GM12878 (cell line): ENCODE results near the gene TBC1D1. TPM values are rescaled to one million over a fixed set of nuclear protein-coding genes. Genes with fewer than 3 reads are reported as not detected.

Source experiments
- ATAC-seq: fragments of 200-7000 bp; cut with Tn5 transposase; 3 replicates; pipeline ENCODE4 v1.9.1; 2020; ENCODE audit warnings: mild to moderate bottlenecking, moderate library complexity
- BruUV-seq: library from RNA; stranded (reverse); fragments of 400-500 nt; replicated peaks from 2 replicates; lab custom pipeline; 2021; lab: Mats Ljungman, UMichigan
- CTCF ChIA-PET: fragments of 300-600 bp; sonication (Branson Sonifier 250); formaldehyde crosslinking; extraction: SDS; loops from one replicate; lab custom pipeline; 2021; ENCODE audit warnings: inconsistent platforms; lab: Yijun Ruan, JAX
- POLR2A ChIA-PET: fragments of 350-600 bp; formaldehyde crosslinking; extraction: SDS; loops from one replicate; lab custom pipeline; 2021; ENCODE audit warnings: inconsistent platforms; lab: Charles Lee
- RAD21 ChIA-PET: fragments of 300-600 bp; sonication (Branson Sonifier 250); formaldehyde crosslinking; loops from one replicate; lab custom pipeline; 2023; ENCODE audit warnings: antibody characterized with exemption; ENCODE audit not compliant: unreplicated experiment; lab: Charles Lee
- SMC1A ChIA-PET: fragments of 300-600 bp; sonication (Branson Sonifier 250); formaldehyde crosslinking; loops from one replicate; lab custom pipeline; 2023; ENCODE audit not compliant: unreplicated experiment, uncharacterized antibody; lab: Charles Lee
- DNase-seq: peaks from one replicate; pipeline ENCODE4 v3.0.0-alpha.2; 2011; ENCODE audit warnings: low read depth, low spot score
- FAIRE-seq: peaks from 3 replicates; lab custom pipeline; 2011; peaks lifted over from hg19 to GRCh38; lab: Jason Lieb, UNC
- H2AFZ ChIP-seq: 2 replicates; pipeline ENCODE4 v1.6.0; 2011; ENCODE audit warnings: low read depth, low read length, control low read depth; ENCODE audit not compliant: control insufficient read depth
- H3K27ac ChIP-seq: 2 replicates; pipeline ENCODE4 v1.5.1; 2011; ENCODE audit warnings: control low read depth; ENCODE audit not compliant: control insufficient read depth, insufficient read depth
- H3K27me3 ChIP-seq, 2 experiments: replicated peaks in 1 of 2; 2 replicates each; pipeline versions ENCODE4 v1.6.0 to v1.6.1; 2011; ENCODE audit warnings: low read length in 1 of 2; ENCODE audit not compliant: control insufficient read depth in 2 of 2, insufficient read depth in 2 of 2
- H3K36me3 ChIP-seq, 2 experiments: 2 replicates each; pipeline ENCODE4 v1.5.1; 2011; ENCODE audit warnings: low read length in 1 of 2; ENCODE audit not compliant: control insufficient read depth in 2 of 2, insufficient read depth in 2 of 2
- H3K4me1 ChIP-seq: 2 replicates; pipeline ENCODE4 v1.6.1; 2011; ENCODE audit warnings: mild to moderate bottlenecking, low read length, moderate library complexity, mixed read lengths; ENCODE audit not compliant: control insufficient read depth, insufficient read depth
- H3K4me2 ChIP-seq: 2 replicates; pipeline ENCODE4 v1.6.0; 2011; ENCODE audit warnings: control low read depth; ENCODE audit not compliant: control insufficient read depth, insufficient read depth
- H3K4me3 ChIP-seq: fragments of 200-600 bp; sonication (generic); 2 replicates; pipeline ENCODE4 v1.5.1; 2016
- H3K79me2 ChIP-seq: 2 replicates; pipeline ENCODE4 v1.6.0; 2011; ENCODE audit warnings: low read length; ENCODE audit not compliant: control insufficient read depth, insufficient read depth
- H3K9ac ChIP-seq: 2 replicates; pipeline ENCODE4 v1.8.0; 2011; ENCODE audit warnings: low read length, control low read depth, mixed read lengths; ENCODE audit not compliant: control insufficient read depth, insufficient read depth
- H3K9me3 ChIP-seq: replicated peaks from 3 replicates; pipeline ENCODE4 v1.5.1; 2011; ENCODE audit warnings: mild to moderate bottlenecking, low read length; ENCODE audit not compliant: control insufficient read depth, insufficient read depth
- H4K20me1 ChIP-seq: 2 replicates; pipeline ENCODE4 v1.6.0; 2011; ENCODE audit not compliant: control insufficient read depth, insufficient read depth
- BACH1 ChIP-seq: fragments of 450-650 bp; IDR thresholded peaks from 2 replicates; pipeline ENCODE4 v1.6.1; 2017; ENCODE audit warnings: mild to moderate bottlenecking, borderline replicate concordance
- EGR1 ChIP-seq, 2 experiments: IDR thresholded peaks; 1 replicate in 1 of 2; 2 replicates in 1 of 2; pipeline ENCODE4 v1.6.1; 2011 to 2012; ENCODE audit warnings: low read depth in 2 of 2, low read length in 2 of 2, borderline replicate concordance in 1 of 2, mild to moderate bottlenecking in 1 of 2, moderate library complexity in 1 of 2
- EP300 ChIP-seq, 2 experiments: fragments of 150-350 bp in 1 of 2; IDR thresholded peaks; 2 replicates each; pipeline ENCODE4 v1.6.1; 2011 to 2012; ENCODE audit warnings: low read depth in 2 of 2, low read length in 2 of 2, borderline replicate concordance in 1 of 2, improper control_type of control experiment in 1 of 2, inconsistent platforms in 1 of 2; ENCODE audit not compliant: control insufficient read depth in 1 of 2
- HCFC1 ChIP-seq: fragments of 150-350 bp; IDR thresholded peaks from 2 replicates; pipeline ENCODE4 v1.6.1; 2014; ENCODE audit warnings: low read length
- IKZF1 ChIP-seq: fragments of 450-650 bp; conservative IDR thresholded peaks from 2 replicates; pipeline ENCODE4 v1.6.1; 2017; ENCODE audit warnings: antibody characterized with exemption, mild to moderate bottlenecking
- MTA2 ChIP-seq: fragments of 450-650 bp; IDR thresholded peaks from 2 replicates; pipeline ENCODE4 v1.6.1; 2016; ENCODE audit warnings: low read depth, mild to moderate bottlenecking, moderate library complexity
- NFIC ChIP-seq: IDR thresholded peaks from 2 replicates; pipeline ENCODE4 v1.6.1; 2012; ENCODE audit warnings: low read depth, mild to moderate bottlenecking, inconsistent platforms, low read length, moderate library complexity
- PML ChIP-seq: IDR thresholded peaks from 2 replicates; pipeline ENCODE4 v1.6.1; 2012; ENCODE audit warnings: low read length, inconsistent platforms
- POLR2AphosphoS5 ChIP-seq: IDR thresholded peaks from 2 replicates; pipeline ENCODE4 v1.6.1; 2011; ENCODE audit warnings: mild to moderate bottlenecking, low read length, inconsistent platforms
- POU2F2 ChIP-seq: IDR thresholded peaks from 3 replicates; pipeline ENCODE4 v1.6.1; 2011; ENCODE audit warnings: low read depth, mild to moderate bottlenecking, low read length, borderline replicate concordance
- RAD21 ChIP-seq: IDR thresholded peaks from 2 replicates; pipeline ENCODE4 v1.6.1; 2011; ENCODE audit warnings: mild to moderate bottlenecking, low read depth, low read length, moderate library complexity; ENCODE audit not compliant: insufficient read depth
- RBBP5 ChIP-seq: fragments of 200-600 bp; sonication (generic); conservative IDR thresholded peaks from 2 replicates; pipeline ENCODE4 v1.6.1; 2016
- SIN3A ChIP-seq: IDR thresholded peaks from 2 replicates; pipeline ENCODE4 v1.6.1; 2012; ENCODE audit warnings: low read depth, low read length, improper control_type of control experiment
- TCF7 ChIP-seq: IDR thresholded peaks from 2 replicates; pipeline ENCODE4 v1.6.1; 2014; ENCODE audit warnings: antibody characterized with exemption, borderline replicate concordance
- WRNIP1 ChIP-seq: IDR thresholded peaks from 2 replicates; pipeline ENCODE4 v1.6.1; 2011; ENCODE audit warnings: low read depth, low read length, improper control_type of control experiment, borderline replicate concordance
- YY1 ChIP-seq: IDR thresholded peaks from 2 replicates; pipeline ENCODE4 v1.6.1; 2011; ENCODE audit warnings: low read depth, mild to moderate bottlenecking, low read length
- ZBED1 ChIP-seq: IDR thresholded peaks from 2 replicates; pipeline ENCODE4 v1.6.1; 2016; ENCODE audit warnings: borderline replicate concordance
- WGBS: methylation state at CpG from one replicate; pipeline ENCODE4 v1.1.6; 2016; ENCODE audit warnings: low lambda C conversion rate; ENCODE audit not compliant: insufficient replicate concordance, insufficient coverage; ENCODE audit errors: missing lambda C conversion rate; 5-methylcytosine and 5-hydroxymethylcytosine counted together
- in situ Hi-C: fragments of 300-500 bp; cut with MboI; formaldehyde crosslinking; loops from 9 replicates; pipeline ENCODE4 v1.14.3; 2018; ENCODE audit warnings: mixed read lengths
- intact Hi-C: fragments of 100-400 bp; cut with micrococcal nuclease; formaldehyde crosslinking; loops from one replicate; pipeline ENCODE4 v1.14.2; 2022; ENCODE audit not compliant: unreplicated experiment
- polyA plus RNA-seq, 11 experiments: library from polyadenylated mRNA; depleted of rRNA in 4 of 11; unstranded in 6 of 11; stranded (reverse) in 5 of 11; fragments of >200 nt; fragmentation: Nextera tagmentation in 4 of 11; fragmentation: Illumina TruSeq in 1 of 11; extraction: Ambion mirVana in 4 of 11; extraction: Trizol in 1 of 11; gene quantifications; 1 replicate in 1 of 11; 2 replicates in 10 of 11; pipeline versions ENCODE4 v1.2.1 to v1.2.3, GENCODE V29; 2011 to 2016; ENCODE audit warnings: inconsistent platforms in 2 of 11, missing spikeins in 2 of 11, low read depth in 1 of 11
- total RNA-seq, 4 experiments: library from RNA; depleted of rRNA in 3 of 4; stranded (reverse); fragments of >200 nt in 3 of 4; fragmentation: Illumina TruSeq in 1 of 4; extraction: Trizol in 1 of 4; gene quantifications; 2 replicates each; pipeline versions ENCODE4 v1.2.1 to v1.2.3, GENCODE V29; 2013 to 2021
- TF ChIP-seq, protein P1 (sequence below): fragments of 450-650 bp; IDR thresholded peaks from 2 replicates; pipeline ENCODE4 v1.6.1; 2017; ENCODE audit warnings: low read depth, mild to moderate bottlenecking, moderate library complexity

TBC1D1 gene
- total and polyA plus RNA-seq, 10 of the 15 experiments (the other 5 are each of a cell fraction or from before 2014, with no cell fraction given), result 5.3 to 102 (median 57.8) TPM

DNA sequence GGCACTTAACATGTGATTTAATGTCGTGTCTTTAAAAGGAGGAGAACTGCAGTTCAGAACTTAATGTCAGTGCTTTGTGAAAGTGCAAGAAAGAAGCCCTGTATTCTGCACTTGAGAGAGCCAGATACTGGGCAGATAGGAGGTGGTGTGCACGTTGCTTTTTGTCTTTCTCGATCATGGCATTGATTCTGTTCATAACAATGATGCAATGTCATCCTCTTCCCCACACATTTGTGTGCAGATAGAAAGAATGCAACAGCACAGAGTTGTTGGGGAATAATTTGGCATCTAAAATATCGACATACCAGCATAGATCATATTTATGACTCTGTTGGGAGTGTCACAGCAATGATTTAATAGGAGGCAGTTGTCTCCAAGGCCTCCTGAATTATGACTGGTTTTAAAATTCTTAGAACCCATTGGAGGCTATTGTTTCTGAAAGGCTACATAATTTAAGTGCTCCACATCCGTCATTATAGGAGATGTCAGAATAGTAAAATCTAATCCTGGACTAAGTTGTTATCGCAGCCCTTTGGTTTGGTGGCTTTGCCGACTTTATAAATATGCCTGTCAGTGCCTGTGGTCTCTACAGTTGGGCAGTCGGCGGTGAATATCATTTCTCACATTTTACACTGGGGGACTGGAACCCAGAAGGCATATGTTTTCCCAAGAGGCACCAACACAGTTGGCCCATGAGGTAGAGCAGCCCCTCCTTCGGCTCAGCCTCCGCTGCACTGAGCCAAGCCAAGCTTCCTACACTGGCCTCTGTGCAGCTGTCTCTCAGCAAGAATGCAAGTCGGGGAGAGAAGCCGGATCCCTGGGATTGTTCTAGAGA, 194.2 kb downstream of the TBC1D1 start (continued):
- TF ChIP-seq PML, result no peak
- TF ChIP-seq, all 136 proteins: peak for 0

DNA sequence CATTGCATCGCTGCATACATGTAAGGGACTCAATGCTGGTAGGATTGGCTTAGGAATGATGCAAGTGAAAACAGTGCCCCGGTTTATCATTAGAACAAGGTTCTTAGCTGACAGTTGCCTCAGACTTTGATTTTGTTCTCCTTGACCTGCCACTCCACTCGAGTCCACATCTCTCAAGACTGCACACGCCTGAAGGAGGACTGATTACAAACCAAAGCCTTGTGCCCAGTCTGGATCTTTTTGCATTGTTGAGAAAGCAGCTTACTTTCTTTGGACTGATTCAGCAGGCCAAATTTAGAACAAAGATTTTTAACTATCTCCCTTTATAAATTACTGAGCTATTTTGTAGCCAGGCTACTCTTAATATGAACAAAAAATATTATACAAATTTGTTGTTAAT, 194.9 kb downstream of the TBC1D1 start:
- WGBS, result 97% methylated on average over 4 of the region's 4 CpGs
- TF ChIP-seq NFIC (no peak), SIN3A (no peak), BACH1 (no peak), POLR2AphosphoS5 (no peak), EGR1 (IDR thresholded peaks at IDR 0.05; ENCODE audit: borderline replicate concordance in 1 of 2, low read depth in 2 of 2, low read length in 2 of 2) (no peak), ZBED1 (no peak), YY1 (no peak), MTA2 (no peak), RAD21 (no peak), POU2F2 (no peak), TCF7 (no peak), WRNIP1 (no peak), HCFC1 (no peak), EP300 (IDR thresholded peaks at IDR 0.05; ENCODE audit: borderline replicate concordance in 1 of 2, control insufficient read depth in 1 of 2, low read depth in 2 of 2, low read length in 2 of 2) (no peak), IKZF1 (no peak), RBBP5 (no peak)
- TF ChIP-seq, protein P1, sequence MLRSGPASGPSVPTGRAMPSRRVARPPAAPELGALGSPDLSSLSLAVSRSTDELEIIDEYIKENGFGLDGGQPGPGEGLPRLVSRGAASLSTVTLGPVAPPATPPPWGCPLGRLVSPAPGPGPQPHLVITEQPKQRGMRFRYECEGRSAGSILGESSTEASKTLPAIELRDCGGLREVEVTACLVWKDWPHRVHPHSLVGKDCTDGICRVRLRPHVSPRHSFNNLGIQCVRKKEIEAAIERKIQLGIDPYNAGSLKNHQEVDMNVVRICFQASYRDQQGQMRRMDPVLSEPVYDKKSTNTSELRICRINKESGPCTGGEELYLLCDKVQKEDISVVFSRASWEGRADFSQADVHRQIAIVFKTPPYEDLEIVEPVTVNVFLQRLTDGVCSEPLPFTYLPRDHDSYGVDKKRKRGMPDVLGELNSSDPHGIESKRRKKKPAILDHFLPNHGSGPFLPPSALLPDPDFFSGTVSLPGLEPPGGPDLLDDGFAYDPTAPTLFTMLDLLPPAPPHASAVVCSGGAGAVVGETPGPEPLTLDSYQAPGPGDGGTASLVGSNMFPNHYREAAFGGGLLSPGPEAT, result no peak
- TF ChIP-seq, all 136 proteins: peak for 0
- FAIRE-seq (no peak), ATAC-seq (no peak), DNase-seq (no peak)
- in situ Hi-C loops, result no loop called here
- H4K20me1 ChIP-seq, result no peaks in the 10 kb centered on the region
- H3K4me2 ChIP-seq, result no peak overlapping the region
- no TSS peak for BruUV-seq
- RAD21 ChIA-PET, result interaction anchor here (0.5 to 1.5 kb wide), 3 partner anchors 9 to 817 kb away, joined by 3 read pairs; no protein-coding TSS in a partner anchor
- no peak overlapping the region for H3K4me3 ChIP-seq
- SMC1A ChIA-PET, result interaction anchor here (0.9 to 1.9 kb wide), 9 partner anchors 9 to 93 kb away, joined by 4 to 8 read pairs (median 5); no protein-coding TSS in a partner anchor
- H2AFZ ChIP-seq, result no peak overlapping the region
- no peaks in the 10 kb centered on the region for H3K79me2 ChIP-seq
- CTCF ChIA-PET, result interaction anchor here (0.8 to 1.3 kb wide), 2 partner anchors 25 to 30 kb away, joined by 3 read pairs; no protein-coding TSS in a partner anchor
- no peaks in the 10 kb centered on the region for H3K9me3 ChIP-seq
- peaks cover 0 to 5% of the 10 kb centered on the region in 2 experiments; a peak in 3 of 4 replicates for H3K36me3 ChIP-seq
- POLR2A ChIA-PET, result interaction anchor here (0.9 to 1.6 kb wide), 2 partner anchors 8 to 9 kb away, joined by 4 read pairs; no protein-coding TSS in a partner anchor
- peaks cover 3% of the 10 kb centered on the region; the same call in 1 of the 2 replicates for H3K4me1 ChIP-seq
- no peaks in the 10 kb centered on the region for H3K27me3 ChIP-seq
- H3K9ac ChIP-seq, result no peak overlapping the region
- H3K27ac ChIP-seq, result no peak overlapping the region
- intact Hi-C loops, result no loop called here
